NB4 (cell line): ENCODE measurements around the gene PTPRG.

ENCODE experiments used
- CTCF ChIP-seq: IDR thresholded peaks from one replicate; pipeline ENCODE4 v1.5.1; 2012; ENCODE audit warnings: low read depth, low read length
- MYC ChIP-seq: IDR thresholded peaks from 2 replicates; pipeline ENCODE4 v1.6.1; 2011; ENCODE audit warnings: low read depth, low read length
- POLR2A ChIP-seq: IDR thresholded peaks from 2 replicates; pipeline ENCODE4 v1.6.1; 2011; ENCODE audit warnings: mild to moderate bottlenecking; ENCODE audit not compliant: insufficient read length; ENCODE audit errors: extremely low read depth

DNA sequence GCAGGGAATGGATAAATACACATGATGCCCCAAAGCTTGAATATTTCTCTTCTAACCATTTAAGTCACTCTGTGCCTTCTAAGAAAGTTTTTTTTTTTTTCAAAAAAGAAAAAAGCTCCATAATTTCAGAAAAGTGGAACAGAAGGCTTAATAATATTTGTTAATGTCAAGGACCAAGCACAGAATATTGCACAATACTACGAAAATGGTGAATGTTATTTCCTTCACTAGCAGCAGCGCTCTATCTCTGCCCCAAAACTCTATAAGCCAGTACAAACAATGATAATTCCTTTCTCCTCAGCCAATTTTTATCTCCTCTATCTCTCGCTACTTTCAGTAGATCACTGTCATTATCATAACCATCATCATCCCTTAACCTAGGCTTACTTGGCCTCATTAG, 739.2 kb downstream of the PTPRG start:
- TF ChIP-seq CTCF (no peak), POLR2A (no peak), MYC (no peak)
